Measurements from ENCODE around the gene PDE8A. TPM values are rescaled to one million over a fixed set of nuclear protein-coding genes. Genes with fewer than 3 reads are reported as not detected.

PDE8A gene
- total and polyA plus RNA-seq, 2 experiments from 2014 or later, result 5.6 to 7.5 TPM

DNA sequence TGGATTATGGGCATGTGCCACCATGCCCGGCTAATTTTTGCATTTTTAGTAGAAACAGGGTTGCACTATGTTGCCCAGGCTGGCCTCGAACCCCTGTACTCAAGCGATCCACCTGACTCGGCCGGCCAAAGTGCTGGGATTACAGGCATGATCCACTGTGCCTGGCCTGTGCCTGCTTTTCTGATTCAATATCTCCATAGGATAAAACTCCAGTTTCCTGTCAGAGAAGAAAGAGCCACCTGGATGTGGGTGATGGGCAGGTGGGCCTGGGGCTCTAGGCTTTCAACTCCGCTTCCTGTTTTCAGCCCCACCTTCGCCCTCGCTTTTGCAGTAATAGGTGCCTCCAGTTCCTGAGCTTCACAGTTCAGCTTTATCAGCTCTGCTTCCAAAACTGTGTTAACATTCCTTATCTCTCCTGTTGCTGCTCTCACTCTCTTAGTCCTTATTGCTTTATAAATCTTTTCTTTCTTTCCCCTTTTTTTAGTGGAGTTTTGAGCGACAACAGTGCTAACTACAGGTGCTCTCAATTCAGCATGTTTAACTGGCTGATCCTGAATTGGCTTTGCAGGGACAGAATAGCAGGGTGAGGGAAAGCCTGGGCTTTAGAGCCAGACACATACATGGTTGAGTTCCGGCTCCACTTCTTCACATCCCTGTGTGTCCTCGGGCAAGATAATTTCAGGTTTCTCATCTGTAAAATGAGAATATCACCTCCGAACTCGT lies 21.1 kb upstream of the PDE8A start (continued):
- no peak for TF ChIP-seq NANOG (IDR thresholded peaks at IDR 0.05; ENCODE audit: borderline replicate concordance)

DNA sequence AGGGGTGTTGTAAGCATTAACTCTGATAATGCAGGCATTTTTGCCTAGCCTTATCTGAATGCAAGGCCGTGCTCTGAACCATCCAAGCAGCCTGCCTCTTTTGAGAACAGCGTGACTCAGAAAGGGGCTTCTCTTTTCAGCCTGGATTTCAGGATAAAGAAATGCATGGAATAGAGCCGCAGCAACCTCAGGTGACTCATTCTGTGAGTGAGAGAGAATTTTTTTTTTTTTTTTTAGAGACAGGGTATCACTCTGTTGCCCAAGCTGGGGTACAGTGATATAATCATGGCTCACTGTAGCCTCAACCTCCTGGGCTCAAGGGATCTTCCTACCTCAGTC lies 20.6 kb upstream of the PDE8A start:
- Mint-ChIP-seq H3K27ac (peak overlapping the region; percentile 71), H3K4me1 (peaks cover 27% of the 10 kb centered on the region), H3K4me3 (no peak overlapping the region; the same call in 2 of the 3 replicates), H3K27me3 (ENCODE audit: insufficient read depth, low read depth, poor library complexity) (no peaks in the 10 kb centered on the region), H3K36me3 (ENCODE audit: low read depth) (no peaks in the 10 kb centered on the region; the same call in 1 of the 3 replicates), H3K9me3 (peaks cover 9% of the 10 kb centered on the region; the same call in 2 of the 3 replicates)
- Histone ChIP-seq H3K4me2 (peak overlapping the region; percentile 72), H3K27ac (ENCODE audit: low read depth) (peak overlapping the region; percentile 67), H3K79me2 (replicated peaks; ENCODE audit: insufficient read depth) (no peaks in the 10 kb centered on the region), H3F3A (replicated peaks; ENCODE audit: low read depth) (no peaks in the 10 kb centered on the region; the same call in 1 of the 2 replicates), H3K36me3 (ENCODE audit: insufficient read depth) (no peaks in the 10 kb centered on the region), H2AFZ (peak overlapping the region; percentile 44; the same call in 1 of the 2 replicates), H4K20me1 (replicated peaks; ENCODE audit: insufficient read depth) (no peaks in the 10 kb centered on the region), H3K4me3 (0 out of 2 replicates have a peak overlapping the region, but pooled peaks have one; percentile 32), H3K27me3 (ENCODE audit: insufficient read depth) (no peaks in the 10 kb centered on the region), H3K9me2 (ENCODE audit: insufficient read depth) (no peaks in the 10 kb centered on the region; the same call in 1 of the 2 replicates), H3K4me1 (ENCODE audit: insufficient read depth) (peaks cover 26% of the 10 kb centered on the region)
- DNase-seq (ENCODE audit: low spot score) (peak; percentile 31), ATAC-seq (peak; percentile 57)
- TF ChIP-seq ZNF331 (CRISPR knock-in tag; IDR thresholded peaks at IDR 0.05; ENCODE audit: low read depth) (no peak), STAT1 (IDR thresholded peaks at IDR 0.05; ENCODE audit: unreplicated experiment) (no peak), NANOG (IDR thresholded peaks at IDR 0.05; ENCODE audit: borderline replicate concordance) (no peak), POLR2AphosphoS5 (IDR thresholded peaks at IDR 0.05; ENCODE audit: low read depth) (no peak), EZH2phosphoT487 (IDR thresholded peaks at IDR 0.05; ENCODE audit: unreplicated experiment) (no peak), JUNB (IDR thresholded peaks at IDR 0.05; ENCODE audit: unreplicated experiment) (no peak), CREB1 (CRISPR knock-in tag; IDR thresholded peaks at IDR 0.05; ENCODE audit: low read depth) (no peak), EZH2 (IDR thresholded peaks at IDR 0.05; ENCODE audit: low read depth, unreplicated experiment) (no peak)
- TF ChIP-seq, protein P1, sequence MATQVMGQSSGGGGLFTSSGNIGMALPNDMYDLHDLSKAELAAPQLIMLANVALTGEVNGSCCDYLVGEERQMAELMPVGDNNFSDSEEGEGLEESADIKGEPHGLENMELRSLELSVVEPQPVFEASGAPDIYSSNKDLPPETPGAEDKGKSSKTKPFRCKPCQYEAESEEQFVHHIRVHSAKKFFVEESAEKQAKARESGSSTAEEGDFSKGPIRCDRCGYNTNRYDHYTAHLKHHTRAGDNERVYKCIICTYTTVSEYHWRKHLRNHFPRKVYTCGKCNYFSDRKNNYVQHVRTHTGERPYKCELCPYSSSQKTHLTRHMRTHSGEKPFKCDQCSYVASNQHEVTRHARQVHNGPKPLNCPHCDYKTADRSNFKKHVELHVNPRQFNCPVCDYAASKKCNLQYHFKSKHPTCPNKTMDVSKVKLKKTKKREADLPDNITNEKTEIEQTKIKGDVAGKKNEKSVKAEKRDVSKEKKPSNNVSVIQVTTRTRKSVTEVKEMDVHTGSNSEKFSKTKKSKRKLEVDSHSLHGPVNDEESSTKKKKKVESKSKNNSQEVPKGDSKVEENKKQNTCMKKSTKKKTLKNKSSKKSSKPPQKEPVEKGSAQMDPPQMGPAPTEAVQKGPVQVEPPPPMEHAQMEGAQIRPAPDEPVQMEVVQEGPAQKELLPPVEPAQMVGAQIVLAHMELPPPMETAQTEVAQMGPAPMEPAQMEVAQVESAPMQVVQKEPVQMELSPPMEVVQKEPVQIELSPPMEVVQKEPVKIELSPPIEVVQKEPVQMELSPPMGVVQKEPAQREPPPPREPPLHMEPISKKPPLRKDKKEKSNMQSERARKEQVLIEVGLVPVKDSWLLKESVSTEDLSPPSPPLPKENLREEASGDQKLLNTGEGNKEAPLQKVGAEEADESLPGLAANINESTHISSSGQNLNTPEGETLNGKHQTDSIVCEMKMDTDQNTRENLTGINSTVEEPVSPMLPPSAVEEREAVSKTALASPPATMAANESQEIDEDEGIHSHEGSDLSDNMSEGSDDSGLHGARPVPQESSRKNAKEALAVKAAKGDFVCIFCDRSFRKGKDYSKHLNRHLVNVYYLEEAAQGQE (IDR thresholded peaks at IDR 0.05; ENCODE audit: unreplicated experiment), result no peak
- TF ChIP-seq, protein P2, sequence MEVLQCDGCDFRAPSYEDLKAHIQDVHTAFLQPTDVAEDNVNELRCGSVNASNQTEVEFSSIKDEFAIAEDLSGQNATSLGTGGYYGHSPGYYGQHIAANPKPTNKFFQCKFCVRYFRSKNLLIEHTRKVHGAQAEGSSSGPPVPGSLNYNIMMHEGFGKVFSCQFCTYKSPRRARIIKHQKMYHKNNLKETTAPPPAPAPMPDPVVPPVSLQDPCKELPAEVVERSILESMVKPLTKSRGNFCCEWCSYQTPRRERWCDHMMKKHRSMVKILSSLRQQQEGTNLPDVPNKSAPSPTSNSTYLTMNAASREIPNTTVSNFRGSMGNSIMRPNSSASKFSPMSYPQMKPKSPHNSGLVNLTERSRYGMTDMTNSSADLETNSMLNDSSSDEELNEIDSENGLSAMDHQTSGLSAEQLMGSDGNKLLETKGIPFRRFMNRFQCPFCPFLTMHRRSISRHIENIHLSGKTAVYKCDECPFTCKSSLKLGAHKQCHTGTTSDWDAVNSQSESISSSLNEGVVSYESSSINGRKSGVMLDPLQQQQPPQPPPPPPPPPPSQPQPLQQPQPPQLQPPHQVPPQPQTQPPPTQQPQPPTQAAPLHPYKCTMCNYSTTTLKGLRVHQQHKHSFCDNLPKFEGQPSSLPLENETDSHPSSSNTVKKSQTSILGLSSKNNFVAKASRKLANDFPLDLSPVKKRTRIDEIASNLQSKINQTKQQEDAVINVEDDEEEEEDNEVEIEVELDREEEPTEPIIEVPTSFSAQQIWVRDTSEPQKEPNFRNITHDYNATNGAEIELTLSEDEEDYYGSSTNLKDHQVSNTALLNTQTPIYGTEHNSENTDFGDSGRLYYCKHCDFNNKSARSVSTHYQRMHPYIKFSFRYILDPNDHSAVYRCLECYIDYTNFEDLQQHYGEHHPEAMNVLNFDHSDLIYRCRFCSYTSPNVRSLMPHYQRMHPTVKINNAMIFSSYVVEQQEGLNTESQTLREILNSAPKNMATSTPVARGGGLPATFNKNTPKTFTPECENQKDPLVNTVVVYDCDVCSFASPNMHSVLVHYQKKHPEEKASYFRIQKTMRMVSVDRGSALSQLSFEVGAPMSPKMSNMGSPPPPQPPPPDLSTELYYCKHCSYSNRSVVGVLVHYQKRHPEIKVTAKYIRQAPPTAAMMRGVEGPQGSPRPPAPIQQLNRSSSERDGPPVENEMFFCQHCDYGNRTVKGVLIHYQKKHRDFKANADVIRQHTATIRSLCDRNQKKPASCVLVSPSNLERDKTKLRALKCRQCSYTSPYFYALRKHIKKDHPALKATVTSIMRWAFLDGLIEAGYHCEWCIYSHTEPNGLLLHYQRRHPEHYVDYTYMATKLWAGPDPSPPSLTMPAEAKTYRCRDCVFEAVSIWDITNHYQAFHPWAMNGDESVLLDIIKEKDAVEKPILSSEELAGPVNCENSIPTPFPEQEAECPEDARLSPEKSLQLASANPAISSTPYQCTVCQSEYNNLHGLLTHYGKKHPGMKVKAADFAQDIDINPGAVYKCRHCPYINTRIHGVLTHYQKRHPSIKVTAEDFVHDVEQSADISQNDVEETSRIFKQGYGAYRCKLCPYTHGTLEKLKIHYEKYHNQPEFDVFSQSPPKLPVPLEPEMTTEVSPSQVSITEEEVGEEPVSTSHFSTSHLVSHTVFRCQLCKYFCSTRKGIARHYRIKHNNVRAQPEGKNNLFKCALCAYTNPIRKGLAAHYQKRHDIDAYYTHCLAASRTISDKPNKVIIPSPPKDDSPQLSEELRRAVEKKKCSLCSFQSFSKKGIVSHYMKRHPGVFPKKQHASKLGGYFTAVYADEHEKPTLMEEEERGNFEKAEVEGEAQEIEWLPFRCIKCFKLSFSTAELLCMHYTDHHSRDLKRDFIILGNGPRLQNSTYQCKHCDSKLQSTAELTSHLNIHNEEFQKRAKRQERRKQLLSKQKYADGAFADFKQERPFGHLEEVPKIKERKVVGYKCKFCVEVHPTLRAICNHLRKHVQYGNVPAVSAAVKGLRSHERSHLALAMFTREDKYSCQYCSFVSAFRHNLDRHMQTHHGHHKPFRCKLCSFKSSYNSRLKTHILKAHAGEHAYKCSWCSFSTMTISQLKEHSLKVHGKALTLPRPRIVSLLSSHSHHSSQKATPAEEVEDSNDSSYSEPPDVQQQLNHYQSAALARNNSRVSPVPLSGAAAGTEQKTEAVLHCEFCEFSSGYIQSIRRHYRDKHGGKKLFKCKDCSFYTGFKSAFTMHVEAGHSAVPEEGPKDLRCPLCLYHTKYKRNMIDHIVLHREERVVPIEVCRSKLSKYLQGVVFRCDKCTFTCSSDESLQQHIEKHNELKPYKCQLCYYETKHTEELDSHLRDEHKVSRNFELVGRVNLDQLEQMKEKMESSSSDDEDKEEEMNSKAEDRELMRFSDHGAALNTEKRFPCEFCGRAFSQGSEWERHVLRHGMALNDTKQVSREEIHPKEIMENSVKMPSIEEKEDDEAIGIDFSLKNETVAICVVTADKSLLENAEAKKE (CRISPR knock-in tag; IDR thresholded peaks at IDR 0.05), result no peak
- TF ChIP-seq, protein P3, sequence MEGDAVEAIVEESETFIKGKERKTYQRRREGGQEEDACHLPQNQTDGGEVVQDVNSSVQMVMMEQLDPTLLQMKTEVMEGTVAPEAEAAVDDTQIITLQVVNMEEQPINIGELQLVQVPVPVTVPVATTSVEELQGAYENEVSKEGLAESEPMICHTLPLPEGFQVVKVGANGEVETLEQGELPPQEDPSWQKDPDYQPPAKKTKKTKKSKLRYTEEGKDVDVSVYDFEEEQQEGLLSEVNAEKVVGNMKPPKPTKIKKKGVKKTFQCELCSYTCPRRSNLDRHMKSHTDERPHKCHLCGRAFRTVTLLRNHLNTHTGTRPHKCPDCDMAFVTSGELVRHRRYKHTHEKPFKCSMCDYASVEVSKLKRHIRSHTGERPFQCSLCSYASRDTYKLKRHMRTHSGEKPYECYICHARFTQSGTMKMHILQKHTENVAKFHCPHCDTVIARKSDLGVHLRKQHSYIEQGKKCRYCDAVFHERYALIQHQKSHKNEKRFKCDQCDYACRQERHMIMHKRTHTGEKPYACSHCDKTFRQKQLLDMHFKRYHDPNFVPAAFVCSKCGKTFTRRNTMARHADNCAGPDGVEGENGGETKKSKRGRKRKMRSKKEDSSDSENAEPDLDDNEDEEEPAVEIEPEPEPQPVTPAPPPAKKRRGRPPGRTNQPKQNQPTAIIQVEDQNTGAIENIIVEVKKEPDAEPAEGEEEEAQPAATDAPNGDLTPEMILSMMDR (conservative IDR thresholded peaks at IDR 0.05; ENCODE audit: low read depth in 2 of 2), result no peak
- TF ChIP-seq, protein P4, sequence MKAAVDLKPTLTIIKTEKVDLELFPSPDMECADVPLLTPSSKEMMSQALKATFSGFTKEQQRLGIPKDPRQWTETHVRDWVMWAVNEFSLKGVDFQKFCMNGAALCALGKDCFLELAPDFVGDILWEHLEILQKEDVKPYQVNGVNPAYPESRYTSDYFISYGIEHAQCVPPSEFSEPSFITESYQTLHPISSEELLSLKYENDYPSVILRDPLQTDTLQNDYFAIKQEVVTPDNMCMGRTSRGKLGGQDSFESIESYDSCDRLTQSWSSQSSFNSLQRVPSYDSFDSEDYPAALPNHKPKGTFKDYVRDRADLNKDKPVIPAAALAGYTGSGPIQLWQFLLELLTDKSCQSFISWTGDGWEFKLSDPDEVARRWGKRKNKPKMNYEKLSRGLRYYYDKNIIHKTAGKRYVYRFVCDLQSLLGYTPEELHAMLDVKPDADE (IDR thresholded peaks at IDR 0.05), result no peak
